Heart right ventricle (tissue), 16 donors: ENCODE results near the gene ST6GALNAC3. TPM values are rescaled to one million over a fixed set of nuclear protein-coding genes. Genes with fewer than 3 reads are reported as not detected.

ENCODE experiments used
- ATAC-seq, 8 donors: fragments of 200-7000 bp; cut with Tn5 transposase; one replicate each; pipeline ENCODE4 v1.9.1; 2020; ENCODE audit warnings: mild to moderate bottlenecking in 8 of 8, moderate library complexity in 8 of 8, moderate number of reproducible peaks in 1 of 8
- DNase-seq, 2 donors: peaks; one replicate each; pipeline ENCODE4 v3.0.0-alpha.2; 2020
- H3K27ac ChIP-seq, 10 donors: fragments of 200-600 bp; sonication (generic) in 2 of 10; one replicate each; pipeline versions ENCODE4 v1.5.0 to v1.8.0; 2020 to 2022; ENCODE audit warnings: mild to moderate bottlenecking in 3 of 10
- H3K27me3 ChIP-seq, 7 donors: fragments of 200-600 bp; one replicate each; pipeline ENCODE4 v1.8.0; 2021 to 2022; ENCODE audit warnings: mild to moderate bottlenecking in 2 of 7
- H3K36me3 ChIP-seq, 9 donors: fragments of 200-600 bp; sonication (generic) in 1 of 9; one replicate each; pipeline versions ENCODE4 v1.5.0 to v1.8.0; 2020 to 2022; ENCODE audit warnings: mild to moderate bottlenecking in 2 of 9
- H3K4me1 ChIP-seq, 9 donors: fragments of 200-600 bp; sonication (generic) in 1 of 9; one replicate each; pipeline versions ENCODE4 v1.5.0 to v1.8.0; 2020 to 2022; ENCODE audit warnings: mild to moderate bottlenecking in 4 of 9
- H3K4me3 ChIP-seq, 10 donors: fragments of 200-600 bp; sonication (generic) in 2 of 10; one replicate each; pipeline versions ENCODE4 v1.5.0 to v1.8.0; 2020 to 2022; ENCODE audit warnings: mild to moderate bottlenecking in 7 of 10, moderate library complexity in 2 of 10
- H3K9me3 ChIP-seq, 11 donors: fragments of 200-600 bp in 10 of 11; sonication (generic) in 2 of 11; one replicate each; pipeline versions ENCODE4 v1.5.0 to v1.8.0; 2013 to 2022; ENCODE audit warnings: mild to moderate bottlenecking in 2 of 11, control low read depth in 1 of 11, moderate library complexity in 1 of 11
- WGBS, 2 donors: extraction: QIAGEN DNeasy Blood & Tissue Kit; methylation state at CpG; one replicate each; pipeline ENCODE4 v1.1.7; 2013; ENCODE audit warnings: inconsistent platforms in 1 of 2; 5-methylcytosine and 5-hydroxymethylcytosine counted together
- intact Hi-C, 10 donors: fragments of 100-400 bp; cut with DNase I; formaldehyde crosslinking; loops; one replicate each; pipeline versions ENCODE4 v1.11.1 to v1.14.2; 2022
- polyA plus RNA-seq, 2 donors: library from polyadenylated mRNA; stranded (reverse); fragments of 200-250 nt; gene quantifications; one replicate each; pipeline ENCODE4 v1.2.3, GENCODE V29; 2013
- total RNA-seq, 10 donors: library from RNA; stranded (reverse); fragmentation: NEBNext Ultra II Directional in 3 of 10; extraction: Animal tissue kit (Norgen Biotek cat#: 25700) in 3 of 10; gene quantifications; one replicate each; pipeline versions ENCODE4 v1.2.1 to v1.2.4, GENCODE V29; 2021 to 2023
- TF ChIP-seq, protein P1 (sequence below), 9 donors: fragments of 200-600 bp; sonication (generic) in 2 of 9; IDR thresholded peaks; one replicate each; pipeline versions ENCODE4 v1.5.0 to v1.8.0; 2021 to 2022; ENCODE audit warnings: antibody characterized with exemption in 9 of 9, mild to moderate bottlenecking in 5 of 9, moderate library complexity in 1 of 9
- donor health status: Arrhythmogenic right ventricular cardiomyopathy.
- donor health status: ischemic (EF 13 %, LVEDD 7.1; RV severe dilation, severe dysfunction).
- donor health status: healthy with polysubstance abuse.
- donor health status: DM: no; HTN: yes; CAD: no.
- donor health status: DM: no; HTN: no; CAD: no.
- donor health status: ischemic (EF 25% LVEDD 6.9; RV normal size, moderate dysfunction).
- donor health status: ischemic (EF 25% LVEDD 5.7; RV mildly dilated, moderate dysfunction).
- donor health status: healthy.
- donor health status: DM: yes; HTN: yes; CAD: no.
- donor health status: Ischemic cardiomyopathy.
- donor health status: ischemic (EF 35%, LVEDD 5.7; RV mildly dilated, moderate dysfunction).
- donor health status: nonischemic (EF 11% LVEDD 7.7; RV severe dilation, severe dysfunction).
- donor health status: DM: yes; HTN: yes; CAD: no.
- donor health status: PGD.
- donor health status: ischemic (EF 29% LVEDD 5.4; RV normal size, mild dysfunction).
- donor health status: nonischemic (EF 23%, LVEDD 6.1; RV moderate dilation, normal function).

Gene ST6GALNAC3
- total and polyA plus RNA-seq, 12 donors: 2.8 to 10.3 (median 4.8) TPM

DNA sequence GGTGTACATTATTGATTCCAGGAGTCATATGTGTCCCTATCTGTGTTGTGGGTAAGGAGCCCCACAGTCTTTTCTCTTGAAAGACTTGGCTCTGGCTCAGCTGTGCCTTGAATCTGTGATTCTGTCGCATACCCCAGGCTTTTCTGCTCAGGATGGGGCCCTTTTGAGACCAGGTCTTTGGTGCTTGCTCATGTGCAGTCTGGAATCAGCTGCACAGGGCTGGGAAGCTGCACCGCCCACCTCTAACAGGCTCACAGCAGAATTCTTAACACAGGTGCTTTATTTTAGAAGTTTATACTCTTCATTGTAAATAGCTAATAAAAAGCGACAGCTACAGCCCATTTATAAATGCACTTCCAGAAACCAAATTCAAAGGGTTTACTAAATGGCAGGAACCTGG is 61.3 kb downstream of the ST6GALNAC3 start:
- WGBS, 2 donors: 81 to 82% methylated on average over 3 of the region's 3 CpGs
- Histone ChIP-seq H3K27ac (peak overlapping the region in 5 of 10 donors; percentile 36 to 88 (median 72)), H3K4me3 (no peak overlapping the region), H3K27me3 (no peaks in the 10 kb centered on the region), H3K4me1 (peaks cover 0 to 45% (median 20%) of the 10 kb centered on the region in 9 donors), H3K9me3 (no peaks in the 10 kb centered on the region), H3K36me3 (no peaks in the 10 kb centered on the region)
- ATAC-seq: no peak
- DNase-seq: no peak
- intact Hi-C loops: loop anchor here in 2 of 10 donors (5.0 kb wide), 1 partner anchor 54 kb away; no protein-coding TSS in a partner anchor
- TF ChIP-seq, protein P1, sequence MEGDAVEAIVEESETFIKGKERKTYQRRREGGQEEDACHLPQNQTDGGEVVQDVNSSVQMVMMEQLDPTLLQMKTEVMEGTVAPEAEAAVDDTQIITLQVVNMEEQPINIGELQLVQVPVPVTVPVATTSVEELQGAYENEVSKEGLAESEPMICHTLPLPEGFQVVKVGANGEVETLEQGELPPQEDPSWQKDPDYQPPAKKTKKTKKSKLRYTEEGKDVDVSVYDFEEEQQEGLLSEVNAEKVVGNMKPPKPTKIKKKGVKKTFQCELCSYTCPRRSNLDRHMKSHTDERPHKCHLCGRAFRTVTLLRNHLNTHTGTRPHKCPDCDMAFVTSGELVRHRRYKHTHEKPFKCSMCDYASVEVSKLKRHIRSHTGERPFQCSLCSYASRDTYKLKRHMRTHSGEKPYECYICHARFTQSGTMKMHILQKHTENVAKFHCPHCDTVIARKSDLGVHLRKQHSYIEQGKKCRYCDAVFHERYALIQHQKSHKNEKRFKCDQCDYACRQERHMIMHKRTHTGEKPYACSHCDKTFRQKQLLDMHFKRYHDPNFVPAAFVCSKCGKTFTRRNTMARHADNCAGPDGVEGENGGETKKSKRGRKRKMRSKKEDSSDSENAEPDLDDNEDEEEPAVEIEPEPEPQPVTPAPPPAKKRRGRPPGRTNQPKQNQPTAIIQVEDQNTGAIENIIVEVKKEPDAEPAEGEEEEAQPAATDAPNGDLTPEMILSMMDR (IDR thresholded peaks at IDR 0.05): no peak

DNA sequence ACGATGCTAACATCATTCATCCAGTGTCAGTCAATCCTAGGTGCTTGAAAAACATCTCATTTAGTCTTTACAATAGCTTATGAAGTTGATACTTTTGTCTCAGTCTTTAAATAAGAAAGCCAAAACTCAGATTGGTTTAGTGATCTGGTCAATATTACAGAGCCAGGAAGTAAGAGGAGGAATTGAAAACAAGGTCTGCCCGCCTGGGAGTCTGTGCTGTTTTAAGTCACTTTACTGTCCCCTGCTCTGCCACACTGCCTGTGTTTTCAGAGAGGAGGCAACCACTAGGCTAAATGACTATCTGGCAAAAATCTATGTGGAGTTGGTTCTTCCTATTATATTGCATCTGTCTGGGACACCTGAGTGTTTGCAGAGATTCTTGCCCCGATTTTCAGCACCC is 62.3 kb downstream of the ST6GALNAC3 start:
- WGBS, 2 donors: 71 to 82% methylated on average over 3 of the region's 3 CpGs
- H3K9me3 ChIP-seq: no peaks in the 10 kb centered on the region
- H3K27me3 ChIP-seq: no peaks in the 10 kb centered on the region
- H3K4me1 ChIP-seq: peaks cover 0 to 52% (median 24%) of the 10 kb centered on the region in 9 donors
- DNase-seq (no peak), ATAC-seq (no peak)
- H3K27ac ChIP-seq: peak overlapping the region in 8 of 10 donors; percentile 56 to 88 (median 72)
- intact Hi-C loops: loop anchor here in 2 of 10 donors (5.0 kb wide), 1 partner anchor 55 kb away; no protein-coding TSS in a partner anchor
- no peak overlapping the region for H3K4me3 ChIP-seq
- TF ChIP-seq, protein P1 (IDR thresholded peaks at IDR 0.05): no peak
- no peaks in the 10 kb centered on the region for H3K36me3 ChIP-seq

DNA sequence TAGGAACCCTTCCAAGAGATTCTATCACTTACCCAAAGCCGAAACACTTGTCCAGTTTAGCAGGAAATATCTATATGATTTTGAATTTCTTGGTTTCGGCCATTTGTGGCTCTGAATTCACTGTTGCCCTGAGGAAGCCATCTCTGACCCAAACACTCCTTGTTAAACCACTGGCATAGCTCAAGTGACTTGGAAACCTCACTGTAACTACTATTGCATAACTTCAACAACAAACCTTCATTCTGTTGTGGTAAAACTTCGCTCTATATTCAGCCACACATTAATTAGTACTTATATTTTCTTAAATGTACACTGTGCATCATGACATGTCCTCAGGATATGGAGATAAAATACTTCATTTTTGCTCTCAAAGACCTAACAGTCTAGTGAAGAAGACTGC is 63.2 kb downstream of the ST6GALNAC3 start:
- intact Hi-C loops: loop anchor here in 4 of 10 donors (1.0 to 5.0 kb wide), 3 partner anchors 55 to 63 kb away; partner anchors contain the start of gene ST6GALNAC3 (in 1 of the 4)
- 82 to 91% methylated on average over 3 of the region's 3 CpGs for WGBS, 2 donors
- no peak for ATAC-seq
- TF ChIP-seq, protein P1 (IDR thresholded peaks at IDR 0.05): no peak
- Histone ChIP-seq H3K27me3 (no peaks in the 10 kb centered on the region), H3K4me3 (no peak overlapping the region), H3K9me3 (no peaks in the 10 kb centered on the region), H3K27ac (peak overlapping the region; percentile 37 to 88 (median 72)), H3K36me3 (no peaks in the 10 kb centered on the region), H3K4me1 (peaks cover 0 to 58% (median 24%) of the 10 kb centered on the region in 9 donors)
- DNase-seq: no peak

DNA sequence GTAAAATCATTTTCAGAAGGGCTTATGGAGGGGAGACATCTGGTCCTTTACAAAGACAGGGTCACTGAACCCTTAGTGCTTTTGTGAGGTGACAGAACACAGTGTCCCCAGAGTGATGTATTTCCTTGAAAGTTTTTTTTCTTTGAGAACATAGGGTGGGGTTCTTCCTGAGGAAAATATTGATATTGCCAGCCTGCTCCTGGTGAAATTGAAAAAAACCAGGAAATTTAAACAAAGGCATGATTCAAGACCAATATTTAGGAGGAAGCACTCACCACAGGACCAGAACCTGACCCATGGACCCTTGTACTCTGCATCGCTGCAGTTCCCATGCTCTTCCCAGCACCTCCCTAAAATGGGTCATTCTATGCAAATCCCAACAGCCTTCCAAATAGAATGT is 63.7 kb downstream of the ST6GALNAC3 start:
- intact Hi-C loops: loop anchor here in 4 of 10 donors (1.0 to 5.0 kb wide), 3 partner anchors 56 to 63 kb away; partner anchors contain the start of gene ST6GALNAC3 (in 1 of the 4)
- WGBS, 2 donors: 65 to 68% methylated on average over 1 of the region's 1 CpG
- H3K9me3 ChIP-seq: no peaks in the 10 kb centered on the region
- peaks cover 0 to 62% (median 24%) of the 10 kb centered on the region in 9 donors for H3K4me1 ChIP-seq
- TF ChIP-seq, protein P1 (IDR thresholded peaks at IDR 0.05): no peak
- no peaks in the 10 kb centered on the region for H3K27me3 ChIP-seq
- H3K4me3 ChIP-seq: no peak overlapping the region
- peak in 1 of 2 donors; percentile 23 for DNase-seq
- ATAC-seq: peak in 7 of 8 donors; percentile 87 to 92 (median 89)
- peak overlapping the region in 9 of 10 donors; percentile 67 to 88 (median 78) for H3K27ac ChIP-seq
- no peaks in the 10 kb centered on the region for H3K36me3 ChIP-seq
